Neutrophil (primary cell): ENCODE measurements around the gene GSG1L.

Source experiments
- H3K27ac ChIP-seq: fragments of 200-600 bp; sonication (generic); 2 replicates; pipeline ENCODE4 v1.5.1; 2016; ENCODE audit warnings: mild to moderate bottlenecking, moderate library complexity
- H3K27me3 ChIP-seq: fragments of 200-600 bp; sonication (generic); 2 replicates; pipeline ENCODE4 v1.6.0; 2016; ENCODE audit warnings: mild to moderate bottlenecking
- H3K36me3 ChIP-seq: fragments of 200-600 bp; sonication (generic); 2 replicates; pipeline ENCODE4 v1.5.1; 2017
- H3K4me1 ChIP-seq, 2 experiments: fragments of 200-600 bp in 1 of 2; sonication (generic) in 1 of 2; 1 replicate in 1 of 2; 2 replicates in 1 of 2; pipeline versions ENCODE4 v1.5.1 to v1.6.1; 2013 to 2016; ENCODE audit warnings: low read depth in 1 of 2, low read length in 1 of 2, mild to moderate bottlenecking in 1 of 2, moderate library complexity in 1 of 2; ENCODE audit not compliant: control insufficient read depth in 1 of 2, insufficient read depth in 1 of 2
- H3K4me3 ChIP-seq, 2 experiments: fragments of 200-600 bp in 1 of 2; sonication (generic) in 1 of 2; 1 replicate in 1 of 2; 2 replicates in 1 of 2; pipeline ENCODE4 v1.5.1; 2013 to 2016; ENCODE audit warnings: low read depth in 1 of 2, low read length in 1 of 2, mild to moderate bottlenecking in 1 of 2, moderate library complexity in 1 of 2
- H3K9me3 ChIP-seq: fragments of 200-600 bp; sonication (generic); 2 replicates; pipeline ENCODE4 v1.5.1; 2016
- CTCF ChIP-seq: fragments of 200-600 bp; sonication (generic); IDR thresholded peaks from 2 replicates; pipeline ENCODE4 v1.5.1; 2016; ENCODE audit warnings: antibody characterized with exemption

Gene GSG1L

GRCh38 chr16:27853651-27854050 is 209.9 kb downstream of the GSG1L start:
- Histone ChIP-seq H3K27ac (no peak overlapping the region), H3K27me3 (peaks cover 56% of the 10 kb centered on the region), H3K9me3 (no peaks in the 10 kb centered on the region), H3K4me3 (no peak overlapping the region), H3K36me3 (no peaks in the 10 kb centered on the region), H3K4me1 (no peaks in the 10 kb centered on the region)
- no peak for TF ChIP-seq CTCF

- peaks cover 56% of the 10 kb centered on the region for H3K27me3 ChIP-seq
- TF ChIP-seq CTCF: no peak
These were observed 210.4 kb downstream of the GSG1L start for GRCh38 chr16:27853101-27853500.

GRCh38 chr16:27852681-27853080 is 210.8 kb downstream of the GSG1L start:
- no peak for TF ChIP-seq CTCF
- Histone ChIP-seq H3K27ac (no peak overlapping the region), H3K36me3 (no peaks in the 10 kb centered on the region), H3K4me1 (no peaks in the 10 kb centered on the region), H3K27me3 (peaks cover 56% of the 10 kb centered on the region), H3K9me3 (no peaks in the 10 kb centered on the region), H3K4me3 (no peak overlapping the region)

More at GRCh38 chr16:27853101-27853500, 210.4 kb downstream of the GSG1L start:
- H3K27ac ChIP-seq: no peak overlapping the region
- no peak overlapping the region for H3K4me3 ChIP-seq
- H3K36me3 ChIP-seq: no peaks in the 10 kb centered on the region
- H3K9me3 ChIP-seq: no peaks in the 10 kb centered on the region
- H3K4me1 ChIP-seq: no peaks in the 10 kb centered on the region

- H3K4me3 ChIP-seq: no peak overlapping the region
- H3K9me3 ChIP-seq: no peaks in the 10 kb centered on the region
- TF ChIP-seq CTCF: no peak
- H3K27ac ChIP-seq: no peak overlapping the region
- H3K36me3 ChIP-seq: no peaks in the 10 kb centered on the region
- no peaks in the 10 kb centered on the region for H3K4me1 ChIP-seq
- peaks cover 59% of the 10 kb centered on the region for H3K27me3 ChIP-seq
These were observed 211.4 kb downstream of the GSG1L start for GRCh38 chr16:27852116-27852515.

GRCh38 chr16:27851586-27851985 is 211.9 kb downstream of the GSG1L start:
- Histone ChIP-seq H3K4me1 (no peaks in the 10 kb centered on the region), H3K36me3 (no peaks in the 10 kb centered on the region), H3K27ac (no peak overlapping the region), H3K27me3 (peaks cover 60% of the 10 kb centered on the region), H3K4me3 (no peak overlapping the region), H3K9me3 (no peaks in the 10 kb centered on the region)
- no peak for TF ChIP-seq CTCF

- Histone ChIP-seq H3K4me1 (no peaks in the 10 kb centered on the region), H3K9me3 (no peaks in the 10 kb centered on the region), H3K4me3 (no peak overlapping the region), H3K27ac (no peak overlapping the region), H3K27me3 (peaks cover 57% of the 10 kb centered on the region), H3K36me3 (no peaks in the 10 kb centered on the region)
- no peak for TF ChIP-seq CTCF
These were observed 213.9 kb downstream of the GSG1L start for GRCh38 chr16:27849621-27850020.
